Liver (tissue), 9 donors: ENCODE results near the gene CNOT8. TPM values are rescaled to one million over a fixed set of nuclear protein-coding genes. Genes with fewer than 3 reads are reported as not detected.

Source experiments
- DNase-seq: peaks from one replicate; pipeline ENCODE4 v3.0.0-alpha.2; 2017; ENCODE audit warnings: low spot score
- H3K27ac ChIP-seq, 2 donors: one replicate each; pipeline ENCODE4 v1.7.0; 2013; ENCODE audit warnings: inconsistent platforms in 2 of 2, low read length in 2 of 2, control low read depth in 1 of 2, low read depth in 1 of 2, mild to moderate bottlenecking in 1 of 2
- H3K27me3 ChIP-seq, 4 donors: one replicate each; pipeline versions ENCODE4 v1.6.1 to v1.7.0; 2013; ENCODE audit warnings: low read length in 3 of 4, inconsistent platforms in 1 of 4, mild to moderate bottlenecking in 1 of 4, moderate library complexity in 1 of 4; ENCODE audit not compliant: control insufficient read depth in 4 of 4, insufficient read depth in 4 of 4
- H3K36me3 ChIP-seq, 4 donors: one replicate each; pipeline versions ENCODE4 v1.6.1 to v1.7.0; 2013; ENCODE audit warnings: low read length in 3 of 4, mild to moderate bottlenecking in 3 of 4, low read depth in 1 of 4, moderate library complexity in 1 of 4; ENCODE audit not compliant: control insufficient read depth in 4 of 4, insufficient read depth in 3 of 4
- H3K4me1 ChIP-seq, 4 donors: one replicate each; pipeline versions ENCODE4 v1.6.1 to v1.7.0; 2013; ENCODE audit warnings: low read length in 3 of 4, mild to moderate bottlenecking in 3 of 4, moderate library complexity in 1 of 4; ENCODE audit not compliant: control insufficient read depth in 4 of 4, insufficient read depth in 4 of 4
- H3K4me3 ChIP-seq, 3 donors: one replicate each; pipeline versions ENCODE4 v1.6.1 to v1.7.0; 2013; ENCODE audit warnings: low read length in 3 of 3, control low read depth in 1 of 3, low read depth in 1 of 3, mild to moderate bottlenecking in 1 of 3
- H3K9ac ChIP-seq, 2 donors: one replicate each; pipeline ENCODE4 v1.7.0; 2013; ENCODE audit warnings: low read length in 2 of 2, mild to moderate bottlenecking in 2 of 2, moderate library complexity in 2 of 2, control low read depth in 1 of 2, low read depth in 1 of 2
- H3K9me3 ChIP-seq, 4 donors: one replicate each; pipeline versions ENCODE4 v1.6.1 to v1.7.0; 2013; ENCODE audit warnings: low read length in 3 of 4; ENCODE audit not compliant: control insufficient read depth in 4 of 4
- CTCF ChIP-seq: fragments of 150-350 bp; IDR thresholded peaks from 2 replicates; pipeline ENCODE4 v1.5.1; 2017; ENCODE audit warnings: improper control_type of control experiment, low read depth, low read length; ENCODE audit not compliant: missing input control
- EGR1 ChIP-seq, 2 donors: IDR thresholded peaks; 2 replicates each; pipeline ENCODE4 v1.6.1; 2016 to 2018; ENCODE audit warnings: antibody characterized with exemption in 2 of 2, low read depth in 2 of 2
- FOXA1 ChIP-seq: IDR thresholded peaks from 2 replicates; pipeline ENCODE4 v1.6.1; 2016; ENCODE audit warnings: antibody characterized with exemption
- GABPA ChIP-seq, 2 donors: IDR thresholded peaks in 1 of 2; conservative IDR thresholded peaks in 1 of 2; 2 replicates each; pipeline ENCODE4 v1.6.1; 2016; ENCODE audit warnings: antibody characterized with exemption in 2 of 2, mild to moderate bottlenecking in 1 of 2, moderate library complexity in 1 of 2
- HNF4A ChIP-seq, 2 donors: conservative IDR thresholded peaks; 2 replicates each; pipeline ENCODE4 v1.6.1; 2016; ENCODE audit warnings: antibody characterized with exemption in 2 of 2, mild to moderate bottlenecking in 2 of 2
- HNF4G ChIP-seq: IDR thresholded peaks from 2 replicates; pipeline ENCODE4 v1.6.1; 2016; ENCODE audit warnings: antibody characterized with exemption
- JUND ChIP-seq, 2 donors: IDR thresholded peaks; 2 replicates each; pipeline ENCODE4 v1.6.1; 2016; ENCODE audit warnings: antibody characterized with exemption in 2 of 2
- NR2F2 ChIP-seq: IDR thresholded peaks from 2 replicates; pipeline ENCODE4 v1.6.1; 2016; ENCODE audit warnings: antibody characterized with exemption
- RAD21 ChIP-seq, 2 donors: IDR thresholded peaks; 2 replicates each; pipeline ENCODE4 v1.6.1; 2016; ENCODE audit warnings: antibody characterized with exemption in 2 of 2, mild to moderate bottlenecking in 2 of 2
- SP1 ChIP-seq: IDR thresholded peaks from 2 replicates; pipeline ENCODE4 v1.6.1; 2018; ENCODE audit warnings: antibody characterized with exemption, mild to moderate bottlenecking
- YY1 ChIP-seq: IDR thresholded peaks from 2 replicates; pipeline ENCODE4 v1.6.1; 2016; ENCODE audit warnings: antibody characterized with exemption, mild to moderate bottlenecking
- ZBTB33 ChIP-seq: IDR thresholded peaks from 2 replicates; pipeline ENCODE4 v1.6.1; 2016; ENCODE audit warnings: antibody characterized with exemption
- WGBS: extraction: QIAGEN DNeasy Blood & Tissue Kit; methylation state at CpG from one replicate; pipeline ENCODE4 v1.1.7; 2013; 5-methylcytosine and 5-hydroxymethylcytosine counted together
- polyA plus RNA-seq, 2 donors: library from polyadenylated mRNA; stranded (reverse) in 1 of 2; unstranded in 1 of 2; fragments of 200-250 nt in 1 of 2; fragments of >200 nt in 1 of 2; fragmentation: Nextera tagmentation in 1 of 2; extraction: Ambion mirVana in 1 of 2; gene quantifications; one replicate each; pipeline versions ENCODE4 v1.2.1 to v1.2.3, GENCODE V29; 2013 to 2015
- total RNA-seq, 2 donors: library from RNA; depleted of rRNA; stranded (reverse); fragments of >200 nt; gene quantifications; one replicate each; pipeline ENCODE4 v1.2.3, GENCODE V29; 2014
- TF ChIP-seq, protein P1 (sequence below): IDR thresholded peaks from 2 replicates; pipeline ENCODE4 v1.6.1; 2016; ENCODE audit warnings: antibody characterized with exemption, mild to moderate bottlenecking
- TF ChIP-seq, protein P2 (sequence below): IDR thresholded peaks from 2 replicates; pipeline ENCODE4 v1.6.1; 2016; ENCODE audit warnings: antibody characterized with exemption
- donor health status: healthy.
- donor health status: healthy.
- donor health status: healthy.
- donor health status: healthy.
- donor health status: healthy.

The CNOT8 gene
- total and polyA plus RNA-seq, 4 donors = 12.6 to 38.9 (median 20.8) TPM

- Histone ChIP-seq H3K4me3 (no peak overlapping the region), H3K4me1 (peaks cover 3 to 8% (median 4%) of the 10 kb centered on the region in 4 donors), H3K27ac (no peak overlapping the region), H3K36me3 (peaks cover 0 to 49% (median 32%) of the 10 kb centered on the region in 4 donors), H3K9me3 (no peaks in the 10 kb centered on the region), H3K9ac (no peak overlapping the region), H3K27me3 (no peaks in the 10 kb centered on the region)
- 94% methylated on average over 4 of the region's 4 CpGs for WGBS
- DNase-seq = no peak
- TF ChIP-seq HNF4A (conservative IDR thresholded peaks at IDR 0.05) = no peak
- TF ChIP-seq, protein P1, sequence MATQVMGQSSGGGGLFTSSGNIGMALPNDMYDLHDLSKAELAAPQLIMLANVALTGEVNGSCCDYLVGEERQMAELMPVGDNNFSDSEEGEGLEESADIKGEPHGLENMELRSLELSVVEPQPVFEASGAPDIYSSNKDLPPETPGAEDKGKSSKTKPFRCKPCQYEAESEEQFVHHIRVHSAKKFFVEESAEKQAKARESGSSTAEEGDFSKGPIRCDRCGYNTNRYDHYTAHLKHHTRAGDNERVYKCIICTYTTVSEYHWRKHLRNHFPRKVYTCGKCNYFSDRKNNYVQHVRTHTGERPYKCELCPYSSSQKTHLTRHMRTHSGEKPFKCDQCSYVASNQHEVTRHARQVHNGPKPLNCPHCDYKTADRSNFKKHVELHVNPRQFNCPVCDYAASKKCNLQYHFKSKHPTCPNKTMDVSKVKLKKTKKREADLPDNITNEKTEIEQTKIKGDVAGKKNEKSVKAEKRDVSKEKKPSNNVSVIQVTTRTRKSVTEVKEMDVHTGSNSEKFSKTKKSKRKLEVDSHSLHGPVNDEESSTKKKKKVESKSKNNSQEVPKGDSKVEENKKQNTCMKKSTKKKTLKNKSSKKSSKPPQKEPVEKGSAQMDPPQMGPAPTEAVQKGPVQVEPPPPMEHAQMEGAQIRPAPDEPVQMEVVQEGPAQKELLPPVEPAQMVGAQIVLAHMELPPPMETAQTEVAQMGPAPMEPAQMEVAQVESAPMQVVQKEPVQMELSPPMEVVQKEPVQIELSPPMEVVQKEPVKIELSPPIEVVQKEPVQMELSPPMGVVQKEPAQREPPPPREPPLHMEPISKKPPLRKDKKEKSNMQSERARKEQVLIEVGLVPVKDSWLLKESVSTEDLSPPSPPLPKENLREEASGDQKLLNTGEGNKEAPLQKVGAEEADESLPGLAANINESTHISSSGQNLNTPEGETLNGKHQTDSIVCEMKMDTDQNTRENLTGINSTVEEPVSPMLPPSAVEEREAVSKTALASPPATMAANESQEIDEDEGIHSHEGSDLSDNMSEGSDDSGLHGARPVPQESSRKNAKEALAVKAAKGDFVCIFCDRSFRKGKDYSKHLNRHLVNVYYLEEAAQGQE = no peak
- TF ChIP-seq GABPA (IDR thresholded peaks at IDR 0.05 in 1 of 2, conservative IDR thresholded peaks at IDR 0.05 in 1 of 2) = no peak
- no peak for TF ChIP-seq SP1
- TF ChIP-seq RAD21 (IDR thresholded peaks at IDR 0.05) = no peak
- TF ChIP-seq FOXA1 = no peak
- TF ChIP-seq JUND (IDR thresholded peaks at IDR 0.05) = no peak
- no peak for TF ChIP-seq ZBTB33
- TF ChIP-seq EGR1 (IDR thresholded peaks at IDR 0.05; ENCODE audit: low read depth in 2 of 2) = no peak
- TF ChIP-seq, protein P2, sequence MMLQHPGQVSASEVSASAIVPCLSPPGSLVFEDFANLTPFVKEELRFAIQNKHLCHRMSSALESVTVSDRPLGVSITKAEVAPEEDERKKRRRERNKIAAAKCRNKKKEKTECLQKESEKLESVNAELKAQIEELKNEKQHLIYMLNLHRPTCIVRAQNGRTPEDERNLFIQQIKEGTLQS = no peak
- TF ChIP-seq CTCF = no peak
- TF ChIP-seq YY1 = no peak
- no peak for TF ChIP-seq NR2F2
These were observed 34.8 kb upstream of the CNOT8 start for GRCh38 chr5:154823605-154824004.

DNA sequence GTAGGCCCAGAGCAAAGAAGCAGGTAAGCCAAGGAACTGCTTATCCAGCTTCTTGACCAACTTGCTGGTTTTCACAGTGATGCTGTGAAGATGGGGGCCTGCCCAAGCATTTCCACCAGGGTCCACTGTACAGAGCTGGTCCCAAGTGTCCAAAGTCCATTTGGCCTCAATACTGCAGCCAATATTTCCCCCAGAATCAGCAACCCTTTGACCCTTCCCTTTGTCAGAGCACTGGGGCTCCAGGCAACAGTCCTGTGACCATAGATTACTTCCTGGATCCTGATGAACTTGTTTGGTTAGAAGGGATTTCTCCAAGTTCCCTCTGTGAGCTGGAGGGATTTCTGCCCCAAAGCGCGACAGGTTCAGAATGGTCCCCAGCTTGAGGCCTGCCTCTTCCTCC, 34.4 kb upstream of the CNOT8 start:
- WGBS = 98% methylated on average over 2 of the region's 2 CpGs
- H3K27ac ChIP-seq = no peak overlapping the region
- TF ChIP-seq HNF4G = peak; percentile 32
- no peak for TF ChIP-seq YY1
- TF ChIP-seq HNF4A (conservative IDR thresholded peaks at IDR 0.05) = peak; percentile 49 to 68
- no peak for DNase-seq
- no peaks in the 10 kb centered on the region for H3K9me3 ChIP-seq
- H3K4me1 ChIP-seq = peaks cover 3 to 8% (median 4%) of the 10 kb centered on the region in 4 donors
- H3K36me3 ChIP-seq = peaks cover 0 to 48% (median 32%) of the 10 kb centered on the region in 4 donors
- no peak overlapping the region for H3K4me3 ChIP-seq
- H3K27me3 ChIP-seq = no peaks in the 10 kb centered on the region
- no peak overlapping the region for H3K9ac ChIP-seq
